HepG2 (cell line): ENCODE data around the gene RFFL. TPM values are rescaled to one million over a fixed set of nuclear protein-coding genes. Genes with fewer than 3 reads are reported as not detected.

Experiments used
- ASH2L ChIP-seq: fragments of 300-600, 200-600 bp; sonication (generic); IDR thresholded peaks from 2 replicates; pipeline ENCODE4 v1.7.0; 2017; ENCODE audit warnings: low read depth, mild to moderate bottlenecking, moderate library complexity, mixed read lengths, low read length; ENCODE audit not compliant: insufficient read length
- BHLHE40 ChIP-seq: IDR thresholded peaks from 2 replicates; pipeline ENCODE4 v1.6.1; 2011; ENCODE audit warnings: low read length, improper control_type of control experiment
- CSRNP2 ChIP-seq: sonication (generic); formaldehyde crosslinking; conservative IDR thresholded peaks from 2 replicates; pipeline ENCODE4 v1.8.0; 2022; ENCODE audit warnings: low read depth, missing genetic modification reagents
- FOXA1 ChIP-seq, 2 experiments: fragments of 450-650 bp in 1 of 2; sonication (generic) in 1 of 2; formaldehyde crosslinking in 1 of 2; IDR thresholded peaks; 2 replicates each; pipeline versions ENCODE4 v1.4.0 to v1.6.1; 2016 to 2020; ENCODE audit warnings: missing genetic modification reagents in 1 of 2
- HOXA7 ChIP-seq: sonication (generic); formaldehyde crosslinking; IDR thresholded peaks from 2 replicates; pipeline ENCODE4 v1.8.1; 2022; ENCODE audit warnings: mild to moderate bottlenecking, missing genetic modification reagents, moderate library complexity
- KLF15 ChIP-seq: sonication (generic); formaldehyde crosslinking; IDR thresholded peaks from 2 replicates; pipeline ENCODE4 v1.8.1; 2023; ENCODE audit warnings: borderline replicate concordance, mild to moderate bottlenecking, inconsistent platforms, missing genetic modification reagents, mixed read lengths
- MLLT10 ChIP-seq: sonication (generic); formaldehyde crosslinking; IDR thresholded peaks from 2 replicates; pipeline ENCODE4 v1.4.0; 2020; ENCODE audit warnings: missing genetic modification reagents
- NFYC ChIP-seq: IDR thresholded peaks from 2 replicates; pipeline ENCODE4 v1.6.1; 2016; ENCODE audit warnings: missing genetic modification reagents, missing compliant biosample characterization
- RXRB ChIP-seq: IDR thresholded peaks from 2 replicates; pipeline ENCODE4 v1.6.1; 2016; ENCODE audit warnings: borderline replicate concordance, missing genetic modification reagents, missing compliant biosample characterization
- SOX5 ChIP-seq: IDR thresholded peaks from 2 replicates; pipeline ENCODE4 v1.6.1; 2016; ENCODE audit warnings: borderline replicate concordance
- TAF1 ChIP-seq: sonication (generic); formaldehyde crosslinking; IDR thresholded peaks from 2 replicates; pipeline ENCODE4 v1.4.0; 2020; ENCODE audit warnings: missing genetic modification reagents
- XBP1 ChIP-seq: sonication (generic); formaldehyde crosslinking; IDR thresholded peaks from 2 replicates; pipeline ENCODE4 v1.5.0; 2020; ENCODE audit warnings: missing genetic modification reagents
- YEATS4 ChIP-seq: sonication (generic); formaldehyde crosslinking; IDR thresholded peaks from 2 replicates; pipeline ENCODE4 v1.4.0; 2020; ENCODE audit warnings: missing genetic modification reagents, borderline replicate concordance
- ZNF256 ChIP-seq: sonication (generic); formaldehyde crosslinking; conservative IDR thresholded peaks from 2 replicates; pipeline ENCODE4 v1.4.0; 2020; ENCODE audit warnings: missing genetic modification reagents
- ZNF496 ChIP-seq: sonication (generic); formaldehyde crosslinking; IDR thresholded peaks from 2 replicates; pipeline ENCODE4 v1.8.1; 2023; ENCODE audit warnings: mild to moderate bottlenecking, moderate library complexity, missing genetic modification reagents; ENCODE audit not compliant: insufficient replicate concordance
- ZNF558 ChIP-seq: sonication (generic); formaldehyde crosslinking; IDR thresholded peaks from 2 replicates; pipeline ENCODE4 v1.9.0; 2022; ENCODE audit warnings: mild to moderate bottlenecking, missing genetic modification reagents, borderline replicate concordance
- ZNF563 ChIP-seq: sonication (generic); formaldehyde crosslinking; IDR thresholded peaks from 2 replicates; pipeline ENCODE4 v1.8.0; 2022; ENCODE audit warnings: mild to moderate bottlenecking, moderate library complexity, missing genetic modification reagents
- ZNF607 ChIP-seq: sonication (generic); formaldehyde crosslinking; IDR thresholded peaks from 2 replicates; pipeline ENCODE4 v1.5.1; 2020; ENCODE audit warnings: missing genetic modification reagents, mild to moderate bottlenecking, borderline replicate concordance
- ZNF674 ChIP-seq: sonication (generic); formaldehyde crosslinking; IDR thresholded peaks from 2 replicates; pipeline ENCODE4 v1.5.0; 2020; ENCODE audit warnings: low read depth, mild to moderate bottlenecking, missing genetic modification reagents
- ZNF850 ChIP-seq: sonication (generic); formaldehyde crosslinking; conservative IDR thresholded peaks from 2 replicates; pipeline ENCODE4 v1.9.0; 2021; ENCODE audit warnings: mild to moderate bottlenecking, missing genetic modification reagents
- ZNF883 ChIP-seq: sonication (generic); formaldehyde crosslinking; IDR thresholded peaks from 2 replicates; pipeline ENCODE4 v1.5.1; 2020; ENCODE audit warnings: mild to moderate bottlenecking, missing genetic modification reagents; ENCODE audit errors: not compliant biosample characterization
- polyA plus RNA-seq, 8 experiments: library from polyadenylated mRNA; depleted of rRNA in 3 of 8; stranded (reverse) in 7 of 8; unstranded in 1 of 8; fragments of >200 nt; fragmentation: Illumina TruSeq in 4 of 8; extraction: Trizol in 4 of 8; gene quantifications; 2 replicates each; pipeline versions ENCODE4 v1.2.1 to v1.2.3, GENCODE V29; 2011 to 2016; ENCODE audit warnings: low read depth in 4 of 8, missing spikeins in 1 of 8, mixed read lengths in 1 of 8; ENCODE audit not compliant: insufficient read depth in 1 of 8
- total RNA-seq, 5 experiments: library from RNA; depleted of rRNA; stranded (reverse); fragments of >200 nt; fragmentation: Illumina TruSeq; extraction: Trizol; gene quantifications; 2 replicates each; pipeline ENCODE4 v1.2.3, GENCODE V29; 2016; ENCODE audit warnings: low read depth in 1 of 5
- TF ChIP-seq, protein P1 (sequence below): sonication (generic); formaldehyde crosslinking; IDR thresholded peaks from 2 replicates; pipeline ENCODE4 v1.4.0; 2020; ENCODE audit warnings: missing genetic modification reagents
- TF ChIP-seq, protein P2 (sequence below): sonication (generic); formaldehyde crosslinking; conservative IDR thresholded peaks from 2 replicates; pipeline ENCODE4 v1.4.0; 2020; ENCODE audit warnings: missing genetic modification reagents
- TF ChIP-seq, protein P3 (sequence below): sonication (generic); formaldehyde crosslinking; IDR thresholded peaks from 2 replicates; pipeline ENCODE4 v1.8.0; 2022; ENCODE audit warnings: mild to moderate bottlenecking, missing genetic modification reagents; ENCODE audit not compliant: insufficient replicate concordance

The RFFL gene
- total and polyA plus RNA-seq, 2 of the 13 experiments (the other 11 are each of a cell fraction or from before 2014, with no cell fraction given), result 24.3 to 48.6 TPM

DNA sequence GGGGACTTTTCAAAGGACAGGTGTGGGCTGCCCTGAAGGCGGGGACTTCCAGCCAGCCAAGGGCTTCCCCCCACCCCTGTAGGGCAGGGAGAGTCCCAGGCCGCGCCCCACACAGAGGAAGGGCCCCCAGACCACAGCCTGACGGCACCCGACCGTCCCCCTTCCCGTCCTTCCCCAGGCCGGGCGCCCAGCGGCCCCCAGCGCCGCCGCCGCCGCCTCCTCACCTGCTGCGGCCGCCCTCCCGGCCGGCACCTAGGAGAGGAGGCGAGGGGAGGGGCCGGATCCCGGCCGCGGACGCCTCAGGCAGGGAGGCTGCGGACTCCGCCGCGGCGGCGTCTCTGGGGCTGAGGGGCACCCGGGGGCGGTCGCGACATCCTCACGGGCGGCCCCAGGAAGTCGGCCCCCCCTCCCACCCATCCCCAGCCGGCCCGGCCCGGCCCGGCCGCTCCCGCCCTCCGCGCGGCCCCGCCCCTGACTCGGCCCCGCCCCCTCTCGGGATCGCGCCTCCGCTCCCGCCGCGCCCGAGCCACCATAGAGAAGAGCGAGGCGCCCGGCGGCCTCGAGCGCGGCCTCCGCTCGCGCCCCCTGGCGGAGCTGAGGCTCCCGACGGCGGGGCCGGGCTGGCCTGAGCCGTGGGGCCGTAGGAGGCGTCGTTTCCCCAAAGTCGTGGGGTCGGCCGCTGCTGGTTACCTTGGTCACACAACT, 25.5 kb upstream of the RFFL start (continued):
- TF ChIP-seq MLLT10 (CRISPR knock-in tag), result no peak
- TF ChIP-seq, protein P1, sequence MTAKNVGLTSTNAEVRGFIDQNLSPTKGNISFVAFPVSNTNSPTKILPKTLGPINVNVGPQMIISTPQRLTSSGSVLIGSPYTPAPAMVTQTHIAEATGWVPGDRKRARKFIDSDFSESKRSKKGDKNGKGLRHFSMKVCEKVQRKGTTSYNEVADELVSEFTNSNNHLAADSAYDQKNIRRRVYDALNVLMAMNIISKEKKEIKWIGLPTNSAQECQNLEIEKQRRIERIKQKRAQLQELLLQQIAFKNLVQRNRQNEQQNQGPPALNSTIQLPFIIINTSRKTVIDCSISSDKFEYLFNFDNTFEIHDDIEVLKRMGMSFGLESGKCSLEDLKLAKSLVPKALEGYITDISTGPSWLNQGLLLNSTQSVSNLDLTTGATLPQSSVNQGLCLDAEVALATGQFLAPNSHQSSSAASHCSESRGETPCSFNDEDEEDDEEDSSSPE, result peak; percentile 58
- no peak; the same call in 1 of the 2 replicates for TF ChIP-seq TAF1 (CRISPR knock-in tag)
- no peak for TF ChIP-seq ZNF674
- TF ChIP-seq YEATS4, result peak; percentile 36; the same call in 1 of the 2 replicates
- TF ChIP-seq ZNF883 (CRISPR knock-in tag), result peak; percentile 20
- no peak for TF ChIP-seq FOXA1 (IDR thresholded peaks at IDR 0.05)
- TF ChIP-seq FOXA1 (CRISPR knock-in tag; IDR thresholded peaks at IDR 0.05), result no peak
- TF ChIP-seq, protein P2, sequence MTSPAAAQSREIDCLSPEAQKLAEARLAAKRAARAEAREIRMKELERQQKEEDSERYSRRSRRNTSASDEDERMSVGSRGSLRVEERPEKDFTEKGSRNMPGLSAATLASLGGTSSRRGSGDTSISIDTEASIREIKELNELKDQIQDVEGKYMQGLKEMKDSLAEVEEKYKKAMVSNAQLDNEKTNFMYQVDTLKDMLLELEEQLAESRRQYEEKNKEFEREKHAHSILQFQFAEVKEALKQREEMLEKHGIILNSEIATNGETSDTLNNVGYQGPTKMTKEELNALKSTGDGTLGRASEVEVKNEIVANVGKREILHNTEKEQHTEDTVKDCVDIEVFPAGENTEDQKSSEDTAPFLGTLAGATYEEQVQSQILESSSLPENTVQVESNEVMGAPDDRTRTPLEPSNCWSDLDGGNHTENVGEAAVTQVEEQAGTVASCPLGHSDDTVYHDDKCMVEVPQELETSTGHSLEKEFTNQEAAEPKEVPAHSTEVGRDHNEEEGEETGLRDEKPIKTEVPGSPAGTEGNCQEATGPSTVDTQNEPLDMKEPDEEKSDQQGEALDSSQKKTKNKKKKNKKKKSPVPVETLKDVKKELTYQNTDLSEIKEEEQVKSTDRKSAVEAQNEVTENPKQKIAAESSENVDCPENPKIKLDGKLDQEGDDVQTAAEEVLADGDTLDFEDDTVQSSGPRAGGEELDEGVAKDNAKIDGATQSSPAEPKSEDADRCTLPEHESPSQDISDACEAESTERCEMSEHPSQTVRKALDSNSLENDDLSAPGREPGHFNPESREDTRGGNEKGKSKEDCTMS (CRISPR knock-in tag), result no peak
- no peak for TF ChIP-seq RXRB
- TF ChIP-seq ZNF850, result no peak
- TF ChIP-seq ZNF256 (CRISPR knock-in tag), result no peak
- no peak for TF ChIP-seq NFYC (CRISPR knock-in tag)
- TF ChIP-seq ZNF496 (CRISPR knock-in tag), result no peak
- TF ChIP-seq HOXA7 (CRISPR knock-in tag), result no peak
- peak; percentile 42; the same call in 1 of the 2 replicates for TF ChIP-seq ZNF558
- TF ChIP-seq SOX5 (CRISPR knock-in tag), result no peak
- no peak for TF ChIP-seq CSRNP2 (CRISPR knock-in tag)
- TF ChIP-seq BHLHE40, result no peak
- no peak for TF ChIP-seq XBP1 (CRISPR knock-in tag)
- TF ChIP-seq, protein P3, sequence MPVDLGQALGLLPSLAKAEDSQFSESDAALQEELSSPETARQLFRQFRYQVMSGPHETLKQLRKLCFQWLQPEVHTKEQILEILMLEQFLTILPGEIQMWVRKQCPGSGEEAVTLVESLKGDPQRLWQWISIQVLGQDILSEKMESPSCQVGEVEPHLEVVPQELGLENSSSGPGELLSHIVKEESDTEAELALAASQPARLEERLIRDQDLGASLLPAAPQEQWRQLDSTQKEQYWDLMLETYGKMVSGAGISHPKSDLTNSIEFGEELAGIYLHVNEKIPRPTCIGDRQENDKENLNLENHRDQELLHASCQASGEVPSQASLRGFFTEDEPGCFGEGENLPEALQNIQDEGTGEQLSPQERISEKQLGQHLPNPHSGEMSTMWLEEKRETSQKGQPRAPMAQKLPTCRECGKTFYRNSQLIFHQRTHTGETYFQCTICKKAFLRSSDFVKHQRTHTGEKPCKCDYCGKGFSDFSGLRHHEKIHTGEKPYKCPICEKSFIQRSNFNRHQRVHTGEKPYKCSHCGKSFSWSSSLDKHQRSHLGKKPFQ, result no peak
- no peak for TF ChIP-seq KLF15 (CRISPR knock-in tag)
- TF ChIP-seq ZNF607, result no peak
- TF ChIP-seq ASH2L, result peak; percentile 41
- peak; percentile 59 for TF ChIP-seq ZNF563
